ENCODE results near the gene SIRT5. TPM values are rescaled to one million over a fixed set of nuclear protein-coding genes. Genes with fewer than 3 reads are reported as not detected.

SIRT5 gene
- polyA plus RNA-seq, 1 donor from 2014 or later, result 15.9 TPM

DNA sequence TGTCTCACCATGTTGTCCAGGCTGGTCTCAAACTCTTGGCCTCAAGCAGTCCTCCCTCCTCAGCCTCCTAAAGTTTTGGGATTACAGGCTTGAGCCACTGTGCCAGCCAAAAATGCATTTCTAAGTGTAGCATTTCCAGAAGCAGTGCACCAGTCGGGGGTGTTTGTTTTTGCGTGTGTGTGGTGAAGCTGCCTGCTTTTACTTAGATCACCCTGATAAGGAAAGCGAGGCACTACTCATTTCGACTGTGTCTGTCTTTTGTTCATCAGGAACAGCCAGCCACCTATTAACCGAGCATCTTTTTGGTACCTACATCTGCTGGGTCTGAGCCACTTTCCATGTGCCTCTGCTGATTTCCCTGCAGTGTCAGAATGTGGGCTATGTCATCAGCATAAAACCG lies 18.7 kb downstream of the SIRT5 start:
- H3K9ac ChIP-seq (ENCODE audit: low read length), result no peak overlapping the region
- H4K20me1 ChIP-seq (ENCODE audit: insufficient read depth), result no peaks in the 10 kb centered on the region
- H3K27me3 ChIP-seq (ENCODE audit: insufficient read depth, low read depth, low read length), result no peaks in the 10 kb centered on the region
- H3K36me3 ChIP-seq (ENCODE audit: insufficient read depth, low read length), result no peaks in the 10 kb centered on the region
- no peak overlapping the region for H3K4me3 ChIP-seq (ENCODE audit: low read length)
- H3K27ac ChIP-seq (ENCODE audit: low read length), result no peak overlapping the region
- H3K4me2 ChIP-seq (ENCODE audit: low read length), result no peak overlapping the region
- H2AFZ ChIP-seq (ENCODE audit: low read depth, low read length), result no peak overlapping the region
- no peaks in the 10 kb centered on the region for H3K9me2 ChIP-seq (ENCODE audit: insufficient read depth, low read length)
- no peaks in the 10 kb centered on the region for H3K9me3 ChIP-seq (ENCODE audit: low read length)
- no peaks in the 10 kb centered on the region for H3F3A ChIP-seq (ENCODE audit: insufficient read depth, low read length, poor library complexity, severe bottlenecking)
- TF ChIP-seq POLR2AphosphoS5 (IDR thresholded peaks at IDR 0.05) (no peak), EZH2 (IDR thresholded peaks at IDR 0.05; ENCODE audit: borderline replicate concordance, insufficient read depth, low read length, poor library complexity, severe bottlenecking) (no peak), SMC3 (conservative IDR thresholded peaks at IDR 0.05; ENCODE audit: poor library complexity) (no peak), EP300 (conservative IDR thresholded peaks at IDR 0.05; ENCODE audit: poor library complexity, severe bottlenecking) (no peak), MXI1 (conservative IDR thresholded peaks at IDR 0.05; ENCODE audit: poor library complexity, severe bottlenecking) (no peak), RAD21 (conservative IDR thresholded peaks at IDR 0.05) (no peak), TAF1 (IDR thresholded peaks at IDR 0.05; ENCODE audit: low read depth) (no peak)
- TF ChIP-seq, protein P1, sequence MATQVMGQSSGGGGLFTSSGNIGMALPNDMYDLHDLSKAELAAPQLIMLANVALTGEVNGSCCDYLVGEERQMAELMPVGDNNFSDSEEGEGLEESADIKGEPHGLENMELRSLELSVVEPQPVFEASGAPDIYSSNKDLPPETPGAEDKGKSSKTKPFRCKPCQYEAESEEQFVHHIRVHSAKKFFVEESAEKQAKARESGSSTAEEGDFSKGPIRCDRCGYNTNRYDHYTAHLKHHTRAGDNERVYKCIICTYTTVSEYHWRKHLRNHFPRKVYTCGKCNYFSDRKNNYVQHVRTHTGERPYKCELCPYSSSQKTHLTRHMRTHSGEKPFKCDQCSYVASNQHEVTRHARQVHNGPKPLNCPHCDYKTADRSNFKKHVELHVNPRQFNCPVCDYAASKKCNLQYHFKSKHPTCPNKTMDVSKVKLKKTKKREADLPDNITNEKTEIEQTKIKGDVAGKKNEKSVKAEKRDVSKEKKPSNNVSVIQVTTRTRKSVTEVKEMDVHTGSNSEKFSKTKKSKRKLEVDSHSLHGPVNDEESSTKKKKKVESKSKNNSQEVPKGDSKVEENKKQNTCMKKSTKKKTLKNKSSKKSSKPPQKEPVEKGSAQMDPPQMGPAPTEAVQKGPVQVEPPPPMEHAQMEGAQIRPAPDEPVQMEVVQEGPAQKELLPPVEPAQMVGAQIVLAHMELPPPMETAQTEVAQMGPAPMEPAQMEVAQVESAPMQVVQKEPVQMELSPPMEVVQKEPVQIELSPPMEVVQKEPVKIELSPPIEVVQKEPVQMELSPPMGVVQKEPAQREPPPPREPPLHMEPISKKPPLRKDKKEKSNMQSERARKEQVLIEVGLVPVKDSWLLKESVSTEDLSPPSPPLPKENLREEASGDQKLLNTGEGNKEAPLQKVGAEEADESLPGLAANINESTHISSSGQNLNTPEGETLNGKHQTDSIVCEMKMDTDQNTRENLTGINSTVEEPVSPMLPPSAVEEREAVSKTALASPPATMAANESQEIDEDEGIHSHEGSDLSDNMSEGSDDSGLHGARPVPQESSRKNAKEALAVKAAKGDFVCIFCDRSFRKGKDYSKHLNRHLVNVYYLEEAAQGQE (IDR thresholded peaks at IDR 0.05; ENCODE audit: borderline replicate concordance), result no peak
- TF ChIP-seq, protein P2, sequence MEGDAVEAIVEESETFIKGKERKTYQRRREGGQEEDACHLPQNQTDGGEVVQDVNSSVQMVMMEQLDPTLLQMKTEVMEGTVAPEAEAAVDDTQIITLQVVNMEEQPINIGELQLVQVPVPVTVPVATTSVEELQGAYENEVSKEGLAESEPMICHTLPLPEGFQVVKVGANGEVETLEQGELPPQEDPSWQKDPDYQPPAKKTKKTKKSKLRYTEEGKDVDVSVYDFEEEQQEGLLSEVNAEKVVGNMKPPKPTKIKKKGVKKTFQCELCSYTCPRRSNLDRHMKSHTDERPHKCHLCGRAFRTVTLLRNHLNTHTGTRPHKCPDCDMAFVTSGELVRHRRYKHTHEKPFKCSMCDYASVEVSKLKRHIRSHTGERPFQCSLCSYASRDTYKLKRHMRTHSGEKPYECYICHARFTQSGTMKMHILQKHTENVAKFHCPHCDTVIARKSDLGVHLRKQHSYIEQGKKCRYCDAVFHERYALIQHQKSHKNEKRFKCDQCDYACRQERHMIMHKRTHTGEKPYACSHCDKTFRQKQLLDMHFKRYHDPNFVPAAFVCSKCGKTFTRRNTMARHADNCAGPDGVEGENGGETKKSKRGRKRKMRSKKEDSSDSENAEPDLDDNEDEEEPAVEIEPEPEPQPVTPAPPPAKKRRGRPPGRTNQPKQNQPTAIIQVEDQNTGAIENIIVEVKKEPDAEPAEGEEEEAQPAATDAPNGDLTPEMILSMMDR (IDR thresholded peaks at IDR 0.05; ENCODE audit: poor library complexity, severe bottlenecking), result no peak
- no peaks in the 10 kb centered on the region for H3K79me2 ChIP-seq (replicated peaks; ENCODE audit: insufficient read depth, low read length)

DNA sequence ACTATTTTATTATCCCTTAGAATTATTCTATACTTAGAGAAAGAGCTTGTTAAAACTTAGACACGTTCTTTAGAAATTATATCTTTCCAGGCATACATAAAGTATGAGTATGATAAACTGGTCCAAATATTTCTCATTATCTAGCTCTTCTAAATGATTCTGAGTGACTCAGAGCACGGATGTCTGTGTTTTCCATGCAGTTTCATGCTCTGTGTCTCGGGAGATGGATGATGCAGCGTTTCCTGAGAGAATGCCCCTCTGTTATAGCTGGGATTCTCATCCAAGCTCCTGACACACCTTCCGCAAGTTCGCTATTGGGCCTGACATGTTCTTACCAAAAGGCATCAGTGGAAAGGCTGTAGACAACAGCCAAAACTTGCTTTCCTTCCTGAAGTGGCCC lies 19.3 kb downstream of the SIRT5 start:
- H3F3A ChIP-seq (ENCODE audit: insufficient read depth, low read length, poor library complexity, severe bottlenecking), result no peaks in the 10 kb centered on the region
- no peak overlapping the region for H3K4me3 ChIP-seq (ENCODE audit: low read length)
- H3K36me3 ChIP-seq (ENCODE audit: insufficient read depth, low read length), result no peaks in the 10 kb centered on the region
- H3K4me2 ChIP-seq (ENCODE audit: low read length), result no peak overlapping the region
- H3K9ac ChIP-seq (ENCODE audit: low read length), result no peak overlapping the region
- H4K20me1 ChIP-seq (ENCODE audit: insufficient read depth), result no peaks in the 10 kb centered on the region
- no peaks in the 10 kb centered on the region for H3K79me2 ChIP-seq (replicated peaks; ENCODE audit: insufficient read depth, low read length)
- no peak for TF ChIP-seq MXI1 (conservative IDR thresholded peaks at IDR 0.05; ENCODE audit: poor library complexity, severe bottlenecking)
- no peak for TF ChIP-seq RAD21 (conservative IDR thresholded peaks at IDR 0.05)
- TF ChIP-seq EP300 (conservative IDR thresholded peaks at IDR 0.05; ENCODE audit: poor library complexity, severe bottlenecking), result no peak
- no peak for TF ChIP-seq POLR2AphosphoS5 (IDR thresholded peaks at IDR 0.05)
- no peak for TF ChIP-seq TAF1 (IDR thresholded peaks at IDR 0.05; ENCODE audit: low read depth)
- no peak for TF ChIP-seq EZH2 (IDR thresholded peaks at IDR 0.05; ENCODE audit: borderline replicate concordance, insufficient read depth, low read length, poor library complexity, severe bottlenecking)
- H3K9me3 ChIP-seq (ENCODE audit: low read length), result no peaks in the 10 kb centered on the region
- no peak overlapping the region for H3K27ac ChIP-seq (ENCODE audit: low read length)
- H2AFZ ChIP-seq (ENCODE audit: low read depth, low read length), result no peak overlapping the region
- no peaks in the 10 kb centered on the region for H3K27me3 ChIP-seq (ENCODE audit: insufficient read depth, low read depth, low read length)
- H3K9me2 ChIP-seq (ENCODE audit: insufficient read depth, low read length), result no peaks in the 10 kb centered on the region

All from neural cell (in vitro differentiated cells).